Endodermal cell (in vitro differentiated cells): ENCODE data around the gene HOXD10. TPM values are rescaled to one million over a fixed set of nuclear protein-coding genes. Genes with fewer than 3 reads are reported as not detected.

ENCODE experiments used
- DNase-seq: peaks from one replicate; pipeline ENCODE4 v3.0.0-alpha.2; 2017
- H3K27ac ChIP-seq: 2 replicates; pipeline ENCODE4 v1.5.1; 2013; ENCODE audit warnings: mild to moderate bottlenecking, low read depth, low read length, moderate library complexity
- H3K27me3 ChIP-seq: 2 replicates; pipeline ENCODE4 v1.6.1; 2013; ENCODE audit warnings: mild to moderate bottlenecking, low read length, moderate library complexity; ENCODE audit not compliant: insufficient read depth, control insufficient read depth, poor library complexity, severe bottlenecking
- H3K36me3 ChIP-seq: 2 replicates; pipeline ENCODE4 v1.7.0; 2013; ENCODE audit warnings: mild to moderate bottlenecking, low read length, moderate library complexity; ENCODE audit not compliant: control insufficient read depth, insufficient read depth
- H3K4me1 ChIP-seq: one replicate; pipeline ENCODE4 v1.7.0; 2013; ENCODE audit warnings: low read length; ENCODE audit not compliant: control insufficient read depth, insufficient read depth
- H3K4me3 ChIP-seq: 2 replicates; pipeline ENCODE4 v1.5.1; 2013; ENCODE audit warnings: mild to moderate bottlenecking, low read length, moderate library complexity
- H3K9ac ChIP-seq: 2 replicates; pipeline ENCODE4 v1.6.1; 2013; ENCODE audit warnings: mild to moderate bottlenecking, low read length, moderate library complexity; ENCODE audit not compliant: poor library complexity, severe bottlenecking; ENCODE audit errors: extremely low read depth
- H3K9me3 ChIP-seq: 2 replicates; pipeline ENCODE4 v1.6.1; 2013; ENCODE audit warnings: mild to moderate bottlenecking, low read length, moderate library complexity; ENCODE audit not compliant: control insufficient read depth
- H3K27ac Mint-ChIP-seq: 2 replicates; pipeline ENCODE4 v1.8.0; 2020; ENCODE audit warnings: mixed read lengths
- H3K27me3 Mint-ChIP-seq: 2 replicates; pipeline ENCODE4 v1.8.0; 2021; ENCODE audit warnings: mild to moderate bottlenecking, mixed read lengths; ENCODE audit not compliant: insufficient read depth
- H3K36me3 Mint-ChIP-seq: 2 replicates; pipeline ENCODE4 v1.8.0; 2020; ENCODE audit warnings: low read depth, mixed read lengths
- H3K4me1 Mint-ChIP-seq: 2 replicates; pipeline ENCODE4 v1.8.0; 2020; ENCODE audit warnings: mixed read lengths
- H3K4me3 Mint-ChIP-seq: 2 replicates; pipeline ENCODE4 v1.8.0; 2020; ENCODE audit warnings: mild to moderate bottlenecking, moderate library complexity, mixed read lengths
- H3K9me3 Mint-ChIP-seq: 2 replicates; pipeline ENCODE4 v1.8.0; 2020; ENCODE audit warnings: mild to moderate bottlenecking, mixed read lengths
- CTCF ChIP-seq: fragments of 200-600 bp; sonication (generic); conservative IDR thresholded peaks from 2 replicates; pipeline ENCODE4 v1.5.0; 2021; ENCODE audit warnings: antibody characterized with exemption, mild to moderate bottlenecking
- WGBS, 2 experiments: methylation state at CpG; one replicate each; pipeline versions ENCODE4 v1.1.5 to v1.1.7; 2013; ENCODE audit warnings: missing lambda C conversion rate in 2 of 2, mixed read lengths in 1 of 2; ENCODE audit not compliant: insufficient coverage in 1 of 2, insufficient read length in 1 of 2; 5-methylcytosine and 5-hydroxymethylcytosine counted together
- total RNA-seq, 2 donors: library from RNA; stranded (reverse); fragmentation: NEBNext Ultra II Directional in 1 of 2; extraction: Animal tissue kit (Norgen Biotek cat#: 25700) in 1 of 2; gene quantifications; 2 replicates in 1 of 2; 3 replicates in 1 of 2; pipeline ENCODE4 v1.2.1, GENCODE V29; 2021

Gene HOXD10
- total RNA-seq, 2 donors from 2014 or later: not detected

GRCh38 chr2:176104316-176105077 is 12.1 kb upstream of the HOXD10 start:
- Mint-ChIP-seq H3K27me3 (peaks cover 95% of the 10 kb centered on the region), H3K27ac (no peak overlapping the region), H3K4me1 (peaks cover 28% of the 10 kb centered on the region), H3K4me3 (peak overlapping the region; percentile 41), H3K9me3 (no peaks in the 10 kb centered on the region), H3K36me3 (no peaks in the 10 kb centered on the region)
- WGBS, 2 experiments: 2% methylated on average over 10 to 56 of the region's 56 CpGs
- Histone ChIP-seq H3K4me3 (peak overlapping the region; percentile 27), H3K27me3 (peaks cover 99% of the 10 kb centered on the region), H3K4me1 (no peaks in the 10 kb centered on the region), H3K27ac (no peak overlapping the region), H3K9me3 (no peaks in the 10 kb centered on the region), H3K36me3 (no peaks in the 10 kb centered on the region), H3K9ac (no peak overlapping the region)
- no peak for TF ChIP-seq CTCF
- peak; percentile 76 for DNase-seq

GRCh38 chr2:176105078-176105729 is 11.4 kb upstream of the HOXD10 start:
- no peak for TF ChIP-seq CTCF
- peaks cover 95% of the 10 kb centered on the region for H3K27me3 Mint-ChIP-seq
- Histone ChIP-seq H3K9ac (no peak overlapping the region), H3K36me3 (no peaks in the 10 kb centered on the region), H3K9me3 (no peaks in the 10 kb centered on the region), H3K4me3 (peak overlapping the region; percentile 27), H3K27ac (no peak overlapping the region), H3K4me1 (no peaks in the 10 kb centered on the region), H3K27me3 (peaks cover 99% of the 10 kb centered on the region)
- peaks cover 26% of the 10 kb centered on the region for H3K4me1 Mint-ChIP-seq
- DNase-seq: peak; percentile 79
- H3K4me3 Mint-ChIP-seq: peak overlapping the region; percentile 41
- H3K27ac Mint-ChIP-seq: no peak overlapping the region
- no peaks in the 10 kb centered on the region for H3K9me3 Mint-ChIP-seq
- 4 to 6% methylated on average over 15 to 25 of the region's 25 CpGs for WGBS, 2 experiments
- H3K36me3 Mint-ChIP-seq: no peaks in the 10 kb centered on the region

GRCh38 chr2:176105730-176106580 is 10.6 kb upstream of the HOXD10 start:
- peaks cover 95% of the 10 kb centered on the region for H3K27me3 Mint-ChIP-seq
- no peaks in the 10 kb centered on the region for H3K4me1 ChIP-seq
- H3K36me3 ChIP-seq: no peaks in the 10 kb centered on the region
- H3K4me3 Mint-ChIP-seq: peak overlapping the region; percentile 32
- H3K27ac ChIP-seq: no peak overlapping the region
- 7 to 8% methylated on average over 20 to 25 of the region's 25 CpGs for WGBS, 2 experiments
- H3K27ac Mint-ChIP-seq: no peak overlapping the region
- H3K27me3 ChIP-seq: peaks cover 99% of the 10 kb centered on the region
- H3K9me3 Mint-ChIP-seq: no peaks in the 10 kb centered on the region
- no peak for DNase-seq
- TF ChIP-seq CTCF: no peak
- peaks cover 26% of the 10 kb centered on the region for H3K4me1 Mint-ChIP-seq
- H3K9ac ChIP-seq: no peak overlapping the region
- H3K4me3 ChIP-seq: no peak overlapping the region
- H3K9me3 ChIP-seq: no peaks in the 10 kb centered on the region
- no peaks in the 10 kb centered on the region for H3K36me3 Mint-ChIP-seq
